GM03348 (cell line): ENCODE results near the gene DNAJC18.

ENCODE experiments used
- DNase-seq: peaks from one replicate; pipeline ENCODE4 v3.0.0; 2012; ENCODE audit warnings: low spot score

Gene DNAJC18

DNA sequence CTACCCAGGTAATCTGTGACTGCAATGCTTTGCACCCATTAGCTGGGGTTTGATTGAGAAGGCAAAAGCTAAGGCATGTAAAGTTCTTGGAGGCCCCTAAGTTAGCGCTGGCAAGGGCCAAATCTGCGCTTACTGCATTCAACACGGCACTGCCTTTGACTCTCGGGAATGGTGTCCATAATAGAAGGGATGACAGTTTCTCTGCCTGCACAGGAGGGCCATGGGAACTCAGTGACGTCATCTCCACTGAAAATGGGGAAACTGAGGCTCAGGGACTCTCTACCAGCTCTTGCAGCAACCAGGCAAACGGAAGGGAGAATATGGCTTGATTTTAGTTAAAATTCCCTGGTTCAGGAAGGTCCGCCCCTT is 35.9 kb downstream of the DNAJC18 start:
- DNase-seq: no peak

DNA sequence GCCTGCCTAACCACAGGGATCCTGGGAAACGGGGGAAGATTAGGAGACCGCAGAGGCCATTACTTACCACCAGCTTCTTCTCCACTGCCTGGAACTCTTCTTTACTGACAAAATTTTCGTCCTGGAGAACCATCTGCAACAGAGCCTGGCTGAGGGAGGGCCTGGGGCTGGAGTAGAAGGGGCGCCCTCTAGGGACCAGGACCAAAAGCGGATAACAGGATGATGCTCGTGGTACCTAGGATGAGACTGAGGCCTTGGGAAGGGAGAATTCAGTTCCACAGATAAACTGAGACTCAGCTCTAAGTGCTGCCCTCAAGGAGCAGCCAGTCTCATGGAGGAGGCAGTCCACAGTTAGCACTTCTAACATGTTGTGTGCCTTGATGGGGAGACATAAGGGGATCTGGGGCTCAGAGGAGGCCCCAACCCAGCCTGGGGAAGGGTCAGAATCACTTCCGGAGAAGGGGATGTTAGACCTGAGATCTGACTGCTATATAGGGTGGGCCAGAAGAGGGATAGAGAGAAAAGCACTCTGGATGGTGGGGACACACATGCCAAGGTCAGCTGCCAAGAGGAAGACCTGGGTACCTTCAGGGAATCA is 36.7 kb downstream of the DNAJC18 start:
- DNase-seq: no peak

DNA sequence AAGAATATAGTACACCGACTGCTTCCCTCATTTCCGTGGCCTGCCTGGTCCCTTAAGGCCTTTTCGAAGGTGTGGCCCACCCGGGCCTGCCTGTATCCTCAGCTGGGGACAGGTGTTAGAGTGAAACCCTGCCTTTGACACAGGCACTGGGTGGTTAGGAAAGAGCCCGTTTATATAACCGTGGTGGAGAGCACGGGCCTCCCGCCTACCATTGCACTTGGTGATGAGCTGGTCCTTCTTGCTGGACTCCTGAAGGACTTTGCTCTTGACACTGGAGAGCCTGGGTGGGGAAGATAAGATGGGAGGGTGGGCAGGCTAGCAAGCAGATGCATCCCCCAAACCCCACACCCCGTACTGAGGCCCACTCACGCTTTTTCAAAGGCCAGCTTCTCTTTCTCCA is 37.8 kb downstream of the DNAJC18 start:
- no peak for DNase-seq

DNA sequence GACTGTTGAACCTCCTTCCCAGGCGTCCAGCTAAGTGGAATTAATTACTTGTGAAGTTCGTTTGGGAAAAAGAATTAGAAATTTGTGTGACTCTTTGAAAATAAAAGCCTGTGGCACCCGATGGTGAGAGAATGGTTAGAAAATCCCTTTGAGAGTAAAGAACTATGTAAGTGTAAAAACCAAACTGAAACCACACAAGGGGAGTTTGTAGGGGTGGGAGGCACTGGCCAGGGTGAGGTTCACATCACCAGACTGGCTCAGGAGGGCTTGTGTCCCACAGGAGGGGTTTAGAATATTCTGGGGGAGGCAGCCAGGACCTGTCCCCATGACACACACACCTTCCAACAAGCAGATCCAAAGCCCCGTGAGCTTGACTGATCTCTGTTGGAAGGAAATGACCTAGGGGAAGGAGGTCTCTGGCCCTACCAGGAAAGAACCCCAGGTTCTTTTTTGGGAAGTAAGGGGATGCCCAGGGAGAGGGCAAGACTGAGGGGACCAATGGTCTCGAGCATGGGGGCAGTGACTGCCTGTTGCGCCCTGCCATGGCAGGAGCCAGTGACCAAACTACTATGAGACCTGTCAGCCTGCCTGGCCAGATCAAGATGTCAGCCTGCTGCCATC is 39.7 kb downstream of the DNAJC18 start:
- DNase-seq: no peak

DNA sequence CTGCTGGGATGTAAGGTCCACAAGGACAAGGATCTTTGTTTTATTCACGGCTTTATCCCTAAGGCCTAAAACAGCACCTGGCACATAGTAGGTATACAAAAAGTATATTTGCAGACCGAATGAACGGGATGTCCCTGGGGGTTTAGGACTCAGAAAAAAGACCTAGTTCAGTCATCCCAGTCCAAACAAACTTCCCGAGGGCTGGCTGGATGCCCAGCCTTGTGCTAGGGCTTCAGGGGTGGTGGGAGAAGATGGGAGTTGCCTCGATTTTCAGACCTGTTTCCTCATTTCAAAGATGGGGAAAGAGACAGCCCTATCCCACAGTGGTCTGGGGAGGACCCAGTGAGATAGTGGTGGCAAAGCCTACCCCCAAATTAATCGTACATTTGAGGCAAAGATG is 41.4 kb downstream of the DNAJC18 start:
- DNase-seq: no peak

DNA sequence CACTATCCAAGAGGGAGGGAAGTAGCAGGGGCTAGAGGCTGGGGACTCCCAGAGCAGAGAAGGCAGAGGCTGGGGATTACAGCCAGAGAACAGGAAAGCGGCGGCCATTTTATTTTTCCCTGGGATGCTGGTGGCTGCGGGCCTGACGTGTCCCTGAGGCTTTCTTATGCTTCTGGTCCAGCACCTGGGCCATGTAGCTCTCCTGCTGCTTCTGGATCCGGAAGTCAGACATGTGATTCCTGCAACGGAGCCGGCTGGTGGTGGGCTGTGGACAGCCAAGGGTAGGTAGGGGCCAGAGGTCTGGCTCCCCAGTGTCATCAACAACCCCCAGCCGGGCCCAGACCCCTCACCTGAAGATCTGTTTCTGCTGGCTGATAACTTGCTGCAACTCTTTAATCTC is 42.6 kb downstream of the DNAJC18 start:
- DNase-seq: no peak

DNA sequence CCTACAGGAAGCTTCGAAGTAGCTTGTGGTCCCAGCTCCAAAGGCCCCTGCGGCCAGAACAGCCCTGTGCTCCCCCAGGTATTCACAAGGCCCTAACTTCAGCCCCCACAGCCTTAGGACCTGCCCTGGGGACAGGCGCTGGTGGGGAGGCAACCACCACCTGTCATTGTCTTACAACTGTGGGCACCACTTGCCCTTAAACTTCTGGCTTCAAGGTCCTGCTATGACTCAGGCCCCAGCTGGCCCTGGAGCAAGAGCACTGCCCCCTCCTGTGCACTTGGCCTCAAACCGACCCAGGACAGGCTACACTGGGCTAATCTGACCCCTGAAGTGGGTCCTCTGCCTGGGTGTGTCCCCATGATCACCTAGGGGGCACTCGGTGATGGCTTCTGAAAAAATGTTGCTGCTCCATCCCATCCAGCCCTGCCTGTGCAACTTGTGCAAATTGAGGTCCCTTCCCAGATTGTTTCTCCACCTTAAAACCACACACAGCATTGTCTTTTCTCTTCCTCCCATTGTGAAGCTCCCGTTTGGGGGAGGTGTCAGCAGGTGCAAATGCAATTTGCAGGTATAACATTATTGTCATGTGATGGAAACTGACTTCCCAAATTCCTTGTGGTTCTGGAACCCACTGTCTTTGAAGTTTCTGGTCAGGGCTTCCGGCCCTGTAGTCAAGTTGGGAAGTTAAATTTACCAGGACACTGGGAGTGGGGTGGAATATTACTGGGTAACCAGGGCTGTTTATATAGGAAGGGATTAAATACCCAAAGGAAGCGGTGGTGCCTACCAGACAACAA is 43.3 kb downstream of the DNAJC18 start:
- DNase-seq: no peak

DNA sequence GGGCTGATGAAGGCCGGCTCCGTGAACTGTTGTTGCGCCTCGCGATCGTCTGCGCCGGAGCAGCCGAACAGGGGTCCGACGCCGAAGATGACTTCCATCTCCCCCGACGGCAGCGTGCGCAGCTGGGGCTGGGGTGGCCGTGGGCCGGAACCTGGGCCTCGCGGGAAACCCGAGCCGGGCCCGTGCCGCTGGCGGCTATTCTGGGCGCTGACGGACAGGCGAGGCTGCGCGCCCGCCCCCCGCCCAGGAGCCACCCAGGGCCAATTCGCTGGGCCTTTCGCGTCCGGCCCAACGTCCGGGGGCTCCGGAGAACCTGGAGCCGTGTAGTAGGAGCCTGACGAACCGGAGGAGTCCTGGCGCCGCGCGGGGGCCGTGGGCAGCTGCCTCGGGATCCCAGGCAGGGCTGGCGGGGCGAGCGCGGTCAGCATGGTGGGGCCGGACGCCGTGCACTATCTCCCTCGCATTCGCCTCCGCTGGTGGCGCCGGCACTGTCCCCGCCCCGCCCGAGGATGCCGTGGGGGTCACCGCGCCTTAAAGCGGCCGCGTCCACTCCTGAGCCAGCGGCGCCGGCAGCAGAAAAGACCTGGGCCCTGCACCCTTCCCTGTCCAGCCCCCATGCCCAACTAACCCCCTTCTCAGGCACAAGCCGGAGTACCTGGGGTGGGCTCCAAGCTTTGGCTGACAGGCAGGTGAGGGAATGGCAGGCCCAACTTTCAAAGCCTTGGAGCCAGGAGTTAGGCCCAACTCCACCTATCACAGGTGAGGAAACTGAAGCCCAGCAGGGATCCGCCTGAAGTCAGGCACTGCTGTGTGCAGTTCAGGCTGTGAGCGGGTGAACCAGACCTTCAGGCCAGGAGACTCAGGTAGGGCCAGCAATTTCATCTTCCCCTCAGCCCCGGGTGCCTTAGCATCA is 44.4 kb downstream of the DNAJC18 start, which contains the start of gene PROB1:
PROB1 (minus strand) TSS at position 451 of the 913 bp plus-strand sequence; CDS start at position 428, 23 bp downstream.
- no peak for DNase-seq

DNA sequence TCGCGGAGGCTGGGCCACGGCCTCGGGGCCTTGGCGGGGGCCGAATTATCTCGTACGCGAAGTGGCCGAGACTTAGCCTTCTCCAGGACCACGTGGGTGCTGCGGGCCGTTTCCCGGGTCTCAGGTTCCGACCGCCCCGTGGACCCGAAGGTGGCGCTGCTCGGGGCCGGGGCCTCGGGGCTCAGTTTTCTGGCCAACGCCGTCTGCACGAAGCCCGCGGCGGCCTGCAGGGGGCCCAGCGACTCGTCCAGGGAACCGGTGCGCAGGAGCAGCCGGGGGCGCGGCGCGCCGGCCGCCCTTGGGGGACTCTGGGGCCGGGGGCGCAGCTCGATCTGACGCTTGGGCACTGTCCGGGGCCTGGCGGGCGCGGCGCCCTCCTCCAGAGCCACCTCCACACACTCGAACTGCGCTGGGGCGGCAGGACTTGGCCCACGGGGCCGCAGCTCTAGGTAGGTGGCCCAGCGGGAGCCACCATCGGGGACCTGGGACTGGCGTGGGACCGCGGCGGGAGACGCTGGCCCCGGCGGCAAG is 45.1 kb downstream of the DNAJC18 start:
- DNase-seq: peak; percentile 68

DNA sequence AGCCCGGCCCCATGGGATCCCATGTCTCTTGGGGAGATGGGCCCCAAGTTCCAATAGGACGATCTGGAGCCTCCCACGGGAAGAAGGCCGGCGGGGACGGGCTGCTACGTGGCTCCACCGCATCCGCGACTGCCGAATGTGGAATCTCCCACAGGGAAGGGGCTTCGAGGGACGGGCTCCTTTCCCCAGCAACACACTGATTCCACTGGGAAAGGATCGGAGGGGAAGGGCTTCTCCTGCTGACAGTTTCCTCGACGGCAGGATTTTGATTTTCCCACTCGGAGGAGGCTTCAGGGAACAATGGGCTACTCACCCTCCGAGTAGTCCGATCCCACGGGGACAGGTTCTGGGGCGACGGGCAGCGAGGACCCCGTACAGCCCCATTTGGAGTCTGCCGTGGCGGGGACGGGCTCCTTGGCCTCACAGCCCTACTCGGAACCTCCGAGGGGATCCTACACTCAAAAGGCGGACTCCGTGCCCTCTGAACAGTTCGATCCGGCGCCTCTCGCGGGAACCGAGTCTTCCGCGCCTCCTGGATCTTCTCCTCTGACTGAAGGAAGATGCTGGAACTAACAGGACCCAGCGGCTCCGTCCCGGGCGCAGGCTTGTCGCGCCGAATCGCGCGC is 45.7 kb downstream of the DNAJC18 start:
- DNase-seq: peak; percentile 30

DNA sequence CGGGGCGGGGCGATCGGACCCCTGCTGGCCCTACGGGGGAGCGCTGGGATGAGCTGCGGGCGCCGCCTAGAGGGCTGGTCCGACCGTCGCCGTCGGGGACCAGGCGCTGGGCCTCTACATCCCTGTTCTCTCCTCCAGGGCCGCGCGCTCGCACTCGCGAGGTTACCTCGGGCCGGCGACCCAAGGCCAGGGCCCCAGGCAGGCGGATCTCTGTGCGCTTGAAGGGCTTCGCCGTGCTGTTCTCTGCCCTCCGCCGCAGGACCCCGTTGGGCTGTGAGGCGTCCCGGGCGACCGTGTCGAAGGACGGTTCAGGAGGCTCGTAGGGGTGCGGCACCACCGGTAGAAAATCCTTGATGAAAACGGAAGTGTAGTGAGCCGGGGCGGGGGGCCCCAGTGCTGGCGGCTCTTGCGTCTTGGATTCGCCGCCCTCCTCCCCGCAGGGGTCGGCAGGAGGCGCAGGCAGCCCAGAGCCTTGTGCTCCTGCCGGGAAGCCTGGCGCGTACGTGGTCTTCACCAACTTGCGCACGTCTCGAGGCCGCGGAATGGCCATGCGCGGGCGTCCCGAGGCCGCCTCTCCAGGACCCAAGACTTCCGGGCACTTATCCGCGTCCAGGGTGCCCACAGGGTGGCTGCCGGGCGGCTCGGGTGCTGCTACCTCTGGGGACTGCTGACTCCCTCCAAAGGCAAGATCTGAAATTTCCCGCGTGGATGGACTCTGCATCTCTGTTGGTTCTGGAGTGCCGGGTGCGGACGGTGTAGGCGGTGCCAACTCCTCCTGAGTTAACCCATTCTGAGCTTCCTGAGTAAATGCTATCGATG is 46.4 kb downstream of the DNAJC18 start:
- peak; percentile 80 for DNase-seq

DNA sequence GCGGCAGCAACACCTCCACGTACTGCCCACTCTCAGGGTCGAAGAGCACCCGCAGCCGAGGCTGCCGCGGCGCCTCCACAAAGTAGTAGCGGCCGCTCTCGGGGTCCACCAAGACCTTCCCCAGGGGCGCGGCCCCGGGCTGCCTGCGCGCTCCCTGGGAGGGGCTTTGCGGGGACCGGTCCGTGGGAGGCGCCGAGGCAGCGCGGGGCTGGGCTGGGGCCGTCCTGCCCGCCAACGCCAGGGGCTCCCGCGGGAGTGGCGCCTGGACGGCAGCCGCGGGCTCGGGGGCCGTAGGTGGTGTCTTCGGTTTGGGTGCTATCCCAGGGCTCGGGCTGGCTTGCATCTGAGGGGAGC is 47.0 kb downstream of the DNAJC18 start:
- DNase-seq: no peak

DNA sequence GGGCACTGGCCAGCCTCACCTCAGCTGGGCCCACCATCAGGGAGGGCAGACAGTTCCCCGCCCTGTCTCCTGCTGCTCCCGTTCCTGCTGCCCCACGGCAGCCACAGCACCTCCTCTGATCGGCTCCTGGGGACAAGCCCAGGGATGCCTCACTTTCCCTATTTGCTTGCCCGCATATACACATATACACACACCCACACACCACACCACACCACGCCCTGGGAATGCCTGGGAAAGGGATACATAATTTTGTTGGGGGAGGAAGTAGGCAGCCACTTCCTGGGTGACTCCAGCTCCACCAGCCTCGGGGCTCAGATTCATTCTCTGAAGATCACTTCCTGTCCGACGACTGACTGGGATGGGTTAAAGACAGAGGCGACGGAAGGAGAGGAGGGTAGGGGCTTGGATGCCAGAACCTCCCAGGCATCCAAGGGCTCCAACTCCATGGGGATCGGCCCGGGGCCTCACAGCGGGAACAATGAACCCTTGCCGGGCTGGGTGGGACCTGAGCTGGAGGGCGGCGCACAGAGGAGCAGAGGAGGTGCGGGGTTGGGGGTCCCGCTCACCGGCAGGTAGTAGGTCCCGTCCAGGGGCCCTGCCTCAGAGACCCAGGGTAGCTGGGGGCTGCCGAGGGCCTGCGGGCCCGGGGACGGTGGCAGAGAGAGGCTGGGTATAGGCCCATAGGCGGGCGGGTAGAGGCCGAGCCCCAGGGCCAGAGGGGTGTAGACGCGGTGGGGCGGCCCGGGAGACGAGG is 47.6 kb downstream of the DNAJC18 start:
- no peak for DNase-seq

DNA sequence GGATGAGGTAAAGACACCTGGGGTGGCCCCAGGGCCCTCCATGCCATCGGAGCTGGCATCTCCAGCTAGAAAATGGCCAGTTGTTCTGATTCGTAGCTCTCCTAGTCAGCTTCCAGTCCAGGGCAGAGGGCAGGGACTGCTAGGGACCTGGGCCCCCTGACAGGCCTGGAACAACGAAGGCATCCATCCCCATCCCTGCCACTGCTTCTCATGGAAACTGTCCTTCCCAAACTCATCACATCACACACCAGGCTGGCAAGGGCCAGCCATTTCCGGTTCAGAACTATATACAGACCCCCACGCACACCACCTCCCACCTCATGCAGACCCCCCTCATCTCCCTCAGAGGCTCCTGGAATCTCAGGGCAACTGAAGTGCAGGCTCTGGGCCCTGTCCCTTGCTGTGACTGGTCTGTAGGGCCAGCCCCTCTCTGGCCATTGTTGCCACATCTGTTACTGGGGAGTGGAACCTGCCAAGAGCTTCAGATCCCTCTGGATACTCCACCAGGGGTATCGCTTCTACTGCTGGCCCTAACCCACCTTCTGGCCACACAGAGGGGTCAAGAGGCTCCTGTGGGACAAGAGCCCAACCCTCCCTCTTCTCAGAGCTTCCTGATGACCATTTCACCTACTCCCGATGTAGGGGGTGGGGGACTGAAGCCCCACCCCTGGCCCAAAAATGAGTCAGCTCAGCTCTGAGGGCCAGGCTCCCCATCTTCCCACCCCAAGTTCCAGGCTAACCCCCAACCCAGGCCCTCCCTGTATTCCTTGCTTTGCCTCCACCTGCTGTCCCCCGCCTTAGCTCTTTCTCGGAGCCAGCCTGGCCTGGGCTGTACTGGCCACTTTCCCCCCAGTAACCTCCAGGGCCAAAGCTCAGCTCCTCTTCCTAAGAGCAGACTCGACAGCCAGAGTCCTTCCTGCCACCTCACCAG is 48.4 kb downstream of the DNAJC18 start:
- DNase-seq: no peak

DNA sequence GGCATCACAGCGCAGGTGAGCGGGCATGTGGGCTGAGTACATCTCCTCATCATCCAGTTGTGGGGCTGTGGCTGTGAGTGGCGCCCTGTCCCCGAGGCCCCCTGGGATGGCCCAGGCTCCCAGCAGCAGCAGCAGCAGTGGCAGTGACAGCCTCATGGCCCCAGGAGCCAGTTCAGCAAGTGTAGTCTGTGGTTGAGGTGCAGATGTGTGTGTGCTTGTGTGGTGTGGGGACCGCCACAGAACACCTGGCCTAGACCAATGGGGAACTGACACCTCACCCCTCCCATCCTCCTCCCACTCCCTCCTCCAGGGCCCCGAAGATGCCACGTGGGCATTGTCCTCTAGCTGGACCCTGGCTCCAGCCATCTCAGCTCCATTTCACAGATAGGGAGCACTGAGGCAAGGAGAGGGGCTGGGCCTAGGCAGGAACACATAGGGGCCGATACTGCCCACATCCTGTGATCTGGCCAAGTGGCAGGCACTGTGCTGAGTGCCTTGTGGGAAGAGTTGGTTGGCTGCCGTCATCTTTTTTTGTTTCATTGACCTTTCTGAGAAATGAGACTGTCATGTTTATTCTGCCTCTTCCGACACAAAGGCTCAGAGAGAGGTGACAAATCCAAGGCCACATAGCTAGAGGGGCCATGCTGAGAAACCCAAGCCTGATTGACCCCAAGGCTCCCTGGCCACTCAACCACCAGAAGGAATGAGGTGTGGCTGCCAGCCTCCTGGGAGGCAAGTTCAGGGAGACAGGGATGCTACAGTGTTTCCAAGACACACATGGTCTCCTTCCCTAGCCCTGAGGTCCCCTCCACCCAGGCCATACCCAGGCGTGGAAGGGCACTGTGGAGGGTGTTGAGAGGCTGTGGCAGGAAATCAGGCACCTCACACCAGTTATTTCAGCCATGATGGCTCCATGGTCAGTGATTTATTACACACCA is 49.4 kb downstream of the DNAJC18 start, which contains the start of gene MZB1:
MZB1 (minus strand) TSS at position 213 of the 938 bp plus-strand sequence; CDS start at position 156, 57 bp downstream.
- no peak for DNase-seq

DNA sequence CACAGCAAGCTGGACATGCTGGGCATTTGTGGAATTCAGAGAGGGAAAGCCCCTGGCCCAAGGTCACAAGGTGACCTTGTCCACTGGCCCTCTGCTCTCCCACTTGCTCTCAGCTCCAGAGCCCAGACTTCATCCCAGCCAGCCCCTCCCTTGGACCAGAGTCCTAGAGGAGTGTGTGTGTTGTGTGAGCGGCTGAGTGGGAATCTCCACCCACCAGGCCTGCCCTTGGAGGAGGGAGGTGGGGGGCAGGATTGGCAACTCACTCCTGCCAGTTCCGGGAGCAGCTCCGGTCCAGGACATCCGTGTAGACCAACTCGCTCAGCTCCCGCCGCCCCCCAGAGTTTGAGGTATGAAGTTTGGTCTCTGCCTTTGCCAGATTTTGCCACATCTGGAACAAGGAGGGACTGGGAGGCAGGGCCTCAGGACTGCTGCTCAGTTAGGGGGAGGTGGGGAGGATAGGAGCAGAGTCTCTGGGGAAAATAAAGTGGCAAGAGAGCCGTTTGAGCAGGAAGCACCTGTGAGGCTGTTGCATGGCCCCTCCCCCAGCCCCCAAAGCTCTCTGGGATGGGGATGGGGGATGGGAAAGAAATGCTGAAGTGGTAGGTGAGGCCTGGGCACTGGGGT is 51.0 kb downstream of the DNAJC18 start:
- peak; percentile 55 for DNase-seq

DNA sequence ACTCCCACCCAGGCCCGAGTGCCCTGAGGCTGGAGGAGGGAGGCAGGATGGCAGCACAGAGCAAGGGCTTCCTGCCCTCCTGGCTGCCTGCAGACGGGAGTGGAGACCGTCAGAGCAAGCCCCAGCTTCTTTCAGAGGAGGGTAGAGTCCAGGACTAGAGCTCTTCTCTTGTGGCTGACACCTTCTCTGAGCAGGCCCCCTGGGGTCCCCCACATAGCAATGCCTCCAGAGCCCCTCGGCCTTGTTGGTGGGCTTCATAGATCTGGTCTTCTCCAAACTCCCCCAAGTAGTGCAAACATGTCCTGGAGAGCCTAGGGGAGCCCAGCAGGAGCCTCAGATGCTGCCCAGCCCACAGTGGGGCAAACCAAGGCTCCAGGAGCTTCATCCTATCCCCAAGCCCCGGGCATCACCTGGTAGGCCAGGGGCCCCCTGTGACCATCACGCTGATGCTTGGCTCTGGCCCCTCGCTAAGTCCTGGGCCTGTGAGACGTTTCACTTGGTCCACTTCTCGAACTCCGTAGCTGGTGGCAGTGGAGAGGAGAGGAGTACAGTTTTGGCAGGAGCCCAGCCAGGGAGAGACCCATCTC is 51.6 kb downstream of the DNAJC18 start:
- DNase-seq: no peak
